ENCODE measurements around the gene KRTAP2-4.
"Not testable (repeated sequence)": the region's sequence is repeated elsewhere in the genome, so short reads cannot be mapped to it uniquely, and the experiment has no call there.

The KRTAP2-4 gene

GRCh38 chr17:41098042-41098441, 32.4 kb upstream of the KRTAP2-4 start, which contains the start of gene KRTAP4-8:
KRTAP4-8 (minus strand) TSS chr17:41098142; CDS start chr17:41098084, 58 bp downstream.
- Histone ChIP-seq H3F3A (ENCODE audit: insufficient read depth, low read length) (no peaks in the 10 kb centered on the region), H3K4me1 (ENCODE audit: insufficient read depth, low read length, severe bottlenecking) (no peaks in the 10 kb centered on the region), H3K9me3 (ENCODE audit: low read length) (no peaks in the 10 kb centered on the region), H3K27me3 (ENCODE audit: insufficient read depth, low read length) (no peaks in the 10 kb centered on the region), H3K9ac (ENCODE audit: low read length) (no peak within 1 kb of the TSS), H2AFZ (ENCODE audit: low read length) (no peak within 1 kb of the TSS), H3K27ac (ENCODE audit: low read depth, low read length, poor library complexity, severe bottlenecking) (no peak within 1 kb of the TSS), H3K9me2 (ENCODE audit: low read depth, low read length) (no peaks in the 10 kb centered on the region), H3K4me3 (ENCODE audit: low read depth, low read length, poor library complexity, severe bottlenecking) (no peak within 1 kb of the TSS), H3K79me2 (ENCODE audit: insufficient read depth, low read length) (no peaks in the 10 kb centered on the region), H4K20me1 (ENCODE audit: insufficient read depth, low read length) (no peaks in the 10 kb centered on the region), H3K4me2 (ENCODE audit: low read length) (no peak within 1 kb of the TSS), H3K36me3 (ENCODE audit: insufficient read depth, low read length) (no peaks in the 10 kb centered on the region)
- TF ChIP-seq EZH2 (IDR thresholded peaks at IDR 0.05; ENCODE audit: borderline replicate concordance, low read length), result no peak
- no peak for TF ChIP-seq CTCF (IDR thresholded peaks at IDR 0.05; ENCODE audit: low read length)

GRCh38 chr17:41096055-41096454, 30.4 kb upstream of the KRTAP2-4 start:
- Histone ChIP-seq H2AFZ (ENCODE audit: low read length) (no peak overlapping the region), H3K36me3 (ENCODE audit: insufficient read depth, low read length) (no peaks in the 10 kb centered on the region), H3K9ac (ENCODE audit: low read length) (no peak overlapping the region), H4K20me1 (ENCODE audit: insufficient read depth, low read length) (no peaks in the 10 kb centered on the region), H3K9me2 (ENCODE audit: low read depth, low read length) (no peaks in the 10 kb centered on the region), H3K4me1 (ENCODE audit: insufficient read depth, low read length, severe bottlenecking) (no peaks in the 10 kb centered on the region), H3K9me3 (ENCODE audit: low read length) (no peaks in the 10 kb centered on the region), H3K27ac (ENCODE audit: low read depth, low read length, poor library complexity, severe bottlenecking) (no peak overlapping the region), H3K79me2 (ENCODE audit: insufficient read depth, low read length) (no peaks in the 10 kb centered on the region), H3K4me2 (ENCODE audit: low read length) (no peak overlapping the region), H3K27me3 (ENCODE audit: insufficient read depth, low read length) (no peaks in the 10 kb centered on the region), H3K4me3 (ENCODE audit: low read depth, low read length, poor library complexity, severe bottlenecking) (no peak overlapping the region), H3F3A (ENCODE audit: insufficient read depth, low read length) (no peaks in the 10 kb centered on the region)
- TF ChIP-seq EZH2 (IDR thresholded peaks at IDR 0.05; ENCODE audit: borderline replicate concordance, low read length) (no peak), CTCF (IDR thresholded peaks at IDR 0.05; ENCODE audit: low read length) (no peak)

GRCh38 chr17:41088760-41089352, 23.2 kb upstream of the KRTAP2-4 start:
- not testable (repeated sequence) for H3K4me3 ChIP-seq (ENCODE audit: low read depth, low read length, poor library complexity, severe bottlenecking); H2AFZ ChIP-seq (ENCODE audit: low read length); H3K36me3 ChIP-seq (ENCODE audit: insufficient read depth, low read length); H3K4me1 ChIP-seq (ENCODE audit: insufficient read depth, low read length, severe bottlenecking); H3K9me2 ChIP-seq (ENCODE audit: low read depth, low read length); H3K9ac ChIP-seq (ENCODE audit: low read length); H3K27ac ChIP-seq (ENCODE audit: low read depth, low read length, poor library complexity, severe bottlenecking); H3F3A ChIP-seq (ENCODE audit: insufficient read depth, low read length); H4K20me1 ChIP-seq (ENCODE audit: insufficient read depth, low read length); H3K9me3 ChIP-seq (ENCODE audit: low read length); H3K4me2 ChIP-seq (ENCODE audit: low read length); H3K27me3 ChIP-seq (ENCODE audit: insufficient read depth, low read length); H3K79me2 ChIP-seq (ENCODE audit: insufficient read depth, low read length)

GRCh38 chr17:41084100-41084856, 18.6 kb upstream of the KRTAP2-4 start, which contains the start of gene KRTAP4-7:
KRTAP4-7 (plus strand) TSS chr17:41084150; CDS start chr17:41084207, 57 bp downstream.
- not testable (repeated sequence) for H2AFZ ChIP-seq (ENCODE audit: low read length); H3F3A ChIP-seq (ENCODE audit: insufficient read depth, low read length); H3K9me2 ChIP-seq (ENCODE audit: low read depth, low read length); H3K36me3 ChIP-seq (ENCODE audit: insufficient read depth, low read length); H4K20me1 ChIP-seq (ENCODE audit: insufficient read depth, low read length); H3K4me3 ChIP-seq (ENCODE audit: low read depth, low read length, poor library complexity, severe bottlenecking); H3K4me1 ChIP-seq (ENCODE audit: insufficient read depth, low read length, severe bottlenecking); H3K79me2 ChIP-seq (ENCODE audit: insufficient read depth, low read length); H3K27me3 ChIP-seq (ENCODE audit: insufficient read depth, low read length); H3K9ac ChIP-seq (ENCODE audit: low read length); H3K9me3 ChIP-seq (ENCODE audit: low read length); H3K4me2 ChIP-seq (ENCODE audit: low read length); H3K27ac ChIP-seq (ENCODE audit: low read depth, low read length, poor library complexity, severe bottlenecking)

DNA sequence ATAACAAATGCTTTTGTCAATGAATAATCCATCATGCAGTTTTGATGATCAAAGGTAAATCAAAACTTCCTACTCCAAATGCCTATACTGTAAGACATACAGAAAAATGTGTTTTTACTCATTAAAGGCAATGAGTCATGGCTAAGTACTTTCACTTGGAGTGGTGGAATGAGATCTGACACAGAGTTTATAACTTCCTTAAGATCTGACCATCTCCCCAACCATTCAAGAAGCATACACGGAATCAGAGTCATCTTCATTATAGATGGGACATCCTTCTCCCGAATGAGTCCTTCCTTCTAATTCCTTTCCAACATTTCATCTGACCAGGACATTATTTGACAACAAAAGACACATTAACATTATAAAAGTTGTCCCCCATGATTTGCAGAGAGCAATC, 17.7 kb upstream of the KRTAP2-4 start:
- H3K4me1 ChIP-seq (ENCODE audit: insufficient read depth, low read length, severe bottlenecking); H3K36me3 ChIP-seq (ENCODE audit: insufficient read depth, low read length); H3K9ac ChIP-seq (ENCODE audit: low read length); H3K27me3 ChIP-seq (ENCODE audit: insufficient read depth, low read length); H4K20me1 ChIP-seq (ENCODE audit: insufficient read depth, low read length); H3K9me3 ChIP-seq (ENCODE audit: low read length); H3K4me3 ChIP-seq (ENCODE audit: low read depth, low read length, poor library complexity, severe bottlenecking); H2AFZ ChIP-seq (ENCODE audit: low read length); H3K9me2 ChIP-seq (ENCODE audit: low read depth, low read length); H3K27ac ChIP-seq (ENCODE audit: low read depth, low read length, poor library complexity, severe bottlenecking); H3F3A ChIP-seq (ENCODE audit: insufficient read depth, low read length); H3K79me2 ChIP-seq (ENCODE audit: insufficient read depth, low read length); H3K4me2 ChIP-seq (ENCODE audit: low read length): not testable (repeated sequence)
